HepG2 (cell line): ENCODE measurements around the gene PGK1. TPM values are rescaled to one million over a fixed set of nuclear protein-coding genes. Genes with fewer than 3 reads are reported as not detected.

Source experiments
- ATAC-seq: fragments of 200-7000 bp; cut with Tn5 transposase; 3 replicates; pipeline ENCODE4 v1.9.1; 2020; ENCODE audit warnings: mild to moderate bottlenecking, moderate library complexity
- BruUV-seq: library from RNA; stranded (reverse); fragments of 400-500 nt; replicated peaks from 2 replicates; lab custom pipeline; 2021; lab: Mats Ljungman, UMichigan
- CTCF ChIA-PET: fragments of 300-600 bp; formaldehyde crosslinking; extraction: SDS; loops from one replicate; lab custom pipeline; 2021; ENCODE audit warnings: low total read pairs, inconsistent platforms, low intra/inter-chr PET ratio; lab: Yijun Ruan, JAX
- POLR2A ChIA-PET: fragments of 350-600 bp; sonication (Branson Sonifier 250); formaldehyde crosslinking; loops from one replicate; lab custom pipeline; 2020; ENCODE audit warnings: antibody characterized with exemption, inconsistent platforms; lab: Yijun Ruan, JAX
- DNase-seq: peaks from one replicate; pipeline ENCODE4 v3.0.0-alpha.2; 2015; ENCODE audit warnings: low spot score
- FAIRE-seq: peaks from 3 replicates; lab custom pipeline; 2011; peaks lifted over from hg19 to GRCh38; lab: Jason Lieb, UNC
- H2AFZ ChIP-seq: one replicate; pipeline ENCODE4 v1.6.1; 2011; ENCODE audit warnings: low read length, inconsistent platforms
- H3K27ac ChIP-seq: fragments of 300-600 bp; 3 replicates; pipeline ENCODE4 v1.8.0; 2011; ENCODE audit warnings: mixed run types, mild to moderate bottlenecking, mixed read lengths, low read length, inconsistent platforms; ENCODE audit not compliant: insufficient read depth; ENCODE audit errors: extremely low read length
- H3K27me3 ChIP-seq, 2 experiments: fragments of 200-600 bp in 1 of 2; 2 replicates in 1 of 2; 3 replicates in 1 of 2; pipeline versions ENCODE4 v1.6.0 to v1.8.0; 2011; ENCODE audit warnings: low read length in 2 of 2, mild to moderate bottlenecking in 2 of 2, moderate library complexity in 2 of 2, inconsistent platforms in 1 of 2; ENCODE audit not compliant: insufficient read depth in 2 of 2, control insufficient read depth in 1 of 2
- H3K36me3 ChIP-seq, 2 experiments: fragments of 200-600 bp in 1 of 2; replicated peaks in 1 of 2; 2 replicates in 1 of 2; 3 replicates in 1 of 2; pipeline versions ENCODE4 v1.5.1 to v1.8.0; 2011; ENCODE audit warnings: low read length in 2 of 2, inconsistent platforms in 1 of 2; ENCODE audit not compliant: insufficient read depth in 2 of 2, control insufficient read depth in 1 of 2
- H3K4me1 ChIP-seq: 2 replicates; pipeline ENCODE4 v1.5.1; 2012; ENCODE audit warnings: low read length, inconsistent platforms; ENCODE audit not compliant: insufficient read depth
- H3K4me2 ChIP-seq: 2 replicates; pipeline ENCODE4 v1.6.0; 2011; ENCODE audit warnings: low read depth, low read length, inconsistent platforms
- H3K4me3 ChIP-seq, 3 experiments: fragments of 200-600 bp in 1 of 3; sonication (generic), shearing (Covaris generic) in 1 of 3; replicated peaks in 1 of 3; 2 replicates each; pipeline ENCODE4 v1.5.1; 2011 to 2016; ENCODE audit warnings: low read length in 3 of 3, inconsistent platforms in 2 of 3, low read depth in 2 of 3, mild to moderate bottlenecking in 2 of 3, control low read depth in 1 of 3, mixed read lengths in 1 of 3; ENCODE audit not compliant: insufficient read depth in 1 of 3
- H3K79me2 ChIP-seq: one replicate; pipeline ENCODE4 v1.6.1; 2011; ENCODE audit warnings: low read length, inconsistent platforms; ENCODE audit not compliant: insufficient read depth
- H3K9ac ChIP-seq: 2 replicates; pipeline ENCODE4 v1.6.0; 2011; ENCODE audit warnings: mild to moderate bottlenecking, low read depth, low read length, inconsistent platforms; ENCODE audit not compliant: insufficient read depth
- H3K9me3 ChIP-seq: 2 replicates; pipeline ENCODE4 v1.5.1; 2012; ENCODE audit warnings: mild to moderate bottlenecking, low read length
- H4K20me1 ChIP-seq: 2 replicates; pipeline ENCODE4 v1.6.0; 2011; ENCODE audit warnings: inconsistent platforms, mild to moderate bottlenecking, low read length, moderate library complexity; ENCODE audit not compliant: insufficient read depth
- ATF7-NPFF ChIP-seq: sonication (generic); formaldehyde crosslinking; IDR thresholded peaks from 2 replicates; pipeline ENCODE4 v1.8.1; 2023; ENCODE audit warnings: mild to moderate bottlenecking, low read depth, missing genetic modification reagents, moderate library complexity
- CREM ChIP-seq, 2 experiments: sonication (generic) in 1 of 2; formaldehyde crosslinking in 1 of 2; IDR thresholded peaks; 2 replicates each; pipeline versions ENCODE4 v1.4.0 to v1.6.1; 2016 to 2020; ENCODE audit warnings: antibody characterized with exemption in 1 of 2, mild to moderate bottlenecking in 1 of 2, missing genetic modification reagents in 1 of 2
- MAFK ChIP-seq, 2 experiments: IDR thresholded peaks in 1 of 2; conservative IDR thresholded peaks in 1 of 2; 2 replicates each; pipeline ENCODE4 v1.6.1; 2011; ENCODE audit warnings: improper control_type of control experiment in 2 of 2, low read length in 2 of 2
- MBD4 ChIP-seq: IDR thresholded peaks from 2 replicates; pipeline ENCODE4 v1.6.1; 2012; ENCODE audit warnings: low read length, inconsistent platforms, borderline replicate concordance
- MYC ChIP-seq: sonication (generic); formaldehyde crosslinking; IDR thresholded peaks from 2 replicates; pipeline ENCODE4 v1.9.0; 2021; ENCODE audit warnings: missing genetic modification reagents, borderline replicate concordance
- PAF1 ChIP-seq: IDR thresholded peaks from 2 replicates; pipeline ENCODE4 v1.6.1; 2016; ENCODE audit warnings: missing genetic modification reagents, missing compliant biosample characterization
- POLR2AphosphoS5 ChIP-seq: IDR thresholded peaks from 2 replicates; pipeline ENCODE4 v1.6.1; 2012; ENCODE audit warnings: low read depth, low read length
- RBM22 ChIP-seq: fragments of 200-400 bp; formaldehyde crosslinking; optimal IDR thresholded peaks from 2 replicates; pipeline ENCODE3; 2017; ENCODE audit warnings: mild to moderate bottlenecking, low read length, moderate library complexity
- THAP11 ChIP-seq: IDR thresholded peaks from 2 replicates; pipeline ENCODE4 v1.6.1; 2016; ENCODE audit warnings: missing biosample characterization, missing genetic modification reagents
- ZNF354B ChIP-seq: sonication (generic); formaldehyde crosslinking; IDR thresholded peaks from 2 replicates; pipeline ENCODE4 v1.8.0; 2022; ENCODE audit warnings: mild to moderate bottlenecking, missing genetic modification reagents
- ZNF816 ChIP-seq: sonication (generic); formaldehyde crosslinking; IDR thresholded peaks from 2 replicates; pipeline ENCODE4 v1.8.0; 2022; ENCODE audit warnings: missing genetic modification reagents, mild to moderate bottlenecking, borderline replicate concordance
- WGBS: methylation state at CpG from one replicate; pipeline ENCODE4 v1.1.6; 2017; ENCODE audit warnings: low lambda C conversion rate; 5-methylcytosine and 5-hydroxymethylcytosine counted together
- in situ Hi-C: cut with HindIII; loops from 2 replicates; pipeline ENCODE4 v1.10.0; 2017; ENCODE audit warnings: low pct_unique_long_range_greater_than_20kb; ENCODE audit not compliant: extremely low pct_ligation_motif_present
- intact Hi-C: fragments of 100-400 bp; cut with micrococcal nuclease; formaldehyde crosslinking; loops from one replicate; pipeline ENCODE4 v1.10.0; 2022; ENCODE audit not compliant: unreplicated experiment
- polyA plus RNA-seq, 8 experiments: library from polyadenylated mRNA; depleted of rRNA in 3 of 8; stranded (reverse) in 7 of 8; unstranded in 1 of 8; fragments of >200 nt; fragmentation: Illumina TruSeq in 4 of 8; extraction: Trizol in 4 of 8; gene quantifications; 2 replicates each; pipeline versions ENCODE4 v1.2.1 to v1.2.3, GENCODE V29; 2011 to 2016; ENCODE audit warnings: low read depth in 4 of 8, missing spikeins in 1 of 8, mixed read lengths in 1 of 8; ENCODE audit not compliant: insufficient read depth in 1 of 8
- total RNA-seq, 5 experiments: library from RNA; depleted of rRNA; stranded (reverse); fragments of >200 nt; fragmentation: Illumina TruSeq; extraction: Trizol; gene quantifications; 2 replicates each; pipeline ENCODE4 v1.2.3, GENCODE V29; 2016; ENCODE audit warnings: low read depth in 1 of 5

PGK1 gene
- total and polyA plus RNA-seq, 2 of the 13 experiments (the other 11 are each of a cell fraction or from before 2014, with no cell fraction given), result 325 to 1,274 TPM

DNA sequence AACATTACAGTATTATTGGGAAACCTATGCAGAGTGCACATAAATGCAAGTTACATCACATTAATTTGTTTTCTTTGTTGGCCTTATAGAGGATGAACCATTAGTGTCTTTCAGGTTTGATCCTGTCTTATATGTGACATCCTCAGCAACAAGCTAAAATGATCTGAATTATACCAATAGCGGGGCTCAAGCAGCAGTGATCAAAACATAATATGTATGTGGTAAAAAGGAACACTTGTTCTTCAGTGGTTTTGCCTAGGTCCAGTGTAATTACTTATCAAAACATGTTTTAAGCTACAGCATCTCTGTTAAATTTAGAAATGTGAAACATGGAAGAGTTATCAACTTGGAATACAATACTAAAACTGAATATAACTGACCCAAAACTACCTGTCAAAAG is 26.3 kb downstream of the PGK1 start:
- ChIA-PET POLR2A (interaction anchor here (1.6 kb wide), 1 partner anchor 9 kb away, joined by 7 read pairs; the partner anchor contains the start of gene TAF9B), CTCF (no interaction called here)
- FAIRE-seq, result no peak
- H3K4me2 ChIP-seq, result no peak overlapping the region
- intact Hi-C loops, result no loop called here
- H3K36me3 ChIP-seq, result peaks cover 0 to 11% of the 10 kb centered on the region in 2 experiments; a peak in 4 of 5 replicates
- in situ Hi-C loops, result no loop called here
- TF ChIP-seq MBD4 (0 out of 2 replicates have a peak, but pooled peaks have one; percentile 71), MYC (CRISPR knock-in tag) (no peak), THAP11 (CRISPR knock-in tag) (no peak), CREM (IDR thresholded peaks at IDR 0.05) (no peak), CREM (CRISPR knock-in tag; IDR thresholded peaks at IDR 0.05) (no peak), RBM22 (peak; percentile 75), POLR2AphosphoS5 (peak; percentile 11; the same call in 1 of the 2 replicates)
- no peak overlapping the region for H2AFZ ChIP-seq
- no peaks in the 10 kb centered on the region for H3K9me3 ChIP-seq
- no peaks in the 10 kb centered on the region for H3K27me3 ChIP-seq
- H3K4me1 ChIP-seq, result no peaks in the 10 kb centered on the region
- H3K4me3 ChIP-seq, result no peak overlapping the region
- ATAC-seq, result no peak
- DNase-seq, result no peak
- WGBS, result 89% methylated on average over 1 of the region's 1 CpG
- no peak overlapping the region for H3K27ac ChIP-seq
- peaks cover 31% of the 10 kb centered on the region for H4K20me1 ChIP-seq
- no peaks in the 10 kb centered on the region for H3K79me2 ChIP-seq
- TSS peak; percentile 2 for BruUV-seq
- H3K9ac ChIP-seq, result no peak overlapping the region

DNA sequence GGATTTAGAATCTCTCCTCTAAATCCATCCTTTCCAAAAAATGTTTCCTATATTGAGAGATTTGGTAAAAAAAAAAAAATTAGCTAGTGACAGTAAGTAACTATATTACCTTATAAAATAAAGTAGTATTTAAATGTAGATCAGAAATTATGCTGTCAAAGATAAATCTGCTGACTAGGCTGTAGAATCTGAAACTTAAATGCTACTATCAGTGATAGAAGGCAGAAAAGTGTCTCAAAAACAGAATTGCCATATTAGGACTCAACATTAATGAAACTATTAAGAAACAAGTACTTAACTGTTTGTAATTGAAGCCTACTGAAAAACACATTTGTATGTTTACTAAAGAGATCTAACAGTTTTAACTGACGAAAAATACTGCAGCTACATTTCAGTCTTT is 27.1 kb downstream of the PGK1 start:
- H3K9me3 ChIP-seq, result no peaks in the 10 kb centered on the region
- no peak for TF ChIP-seq ZNF816
- no peak for TF ChIP-seq ZNF354B (CRISPR knock-in tag)
- TF ChIP-seq PAF1, result peak; percentile 54; the same call in 1 of the 2 replicates
- peak; percentile 25 to 54; a peak in 3 of 4 replicates for TF ChIP-seq MAFK (conservative IDR thresholded peaks at IDR 0.05 in 1 of 2, IDR thresholded peaks at IDR 0.05 in 1 of 2; ENCODE audit: low read length in 2 of 2)
- TF ChIP-seq ATF7-NPFF, result no peak
- TF ChIP-seq, all 625 proteins: peak for 2
- CTCF ChIA-PET, result no interaction called here
- no peak for DNase-seq
- H3K27me3 ChIP-seq, result no peaks in the 10 kb centered on the region
- H3K4me2 ChIP-seq, result no peak overlapping the region
- H3K36me3 ChIP-seq, result peaks cover 0 to 6% of the 10 kb centered on the region in 2 experiments; a peak in 4 of 5 replicates
- intact Hi-C loops, result no loop called here
- BruUV-seq, result no TSS peak
- POLR2A ChIA-PET, result interaction anchor here (1.6 kb wide), 1 partner anchor 8 kb away, joined by 7 read pairs; the partner anchor contains the start of gene TAF9B
- no peaks in the 10 kb centered on the region for H3K79me2 ChIP-seq
- no peak overlapping the region for H3K4me3 ChIP-seq
- no peaks in the 10 kb centered on the region for H3K4me1 ChIP-seq
- H4K20me1 ChIP-seq, result peaks cover 27% of the 10 kb centered on the region
- FAIRE-seq, result no peak
- H2AFZ ChIP-seq, result no peak overlapping the region
- no peak overlapping the region for H3K9ac ChIP-seq
- H3K27ac ChIP-seq, result no peak overlapping the region
- no peak for ATAC-seq
- in situ Hi-C loops, result no loop called here
- WGBS, result 89% methylated on average over 1 of the region's 1 CpG
